Amniotic epithelial cell (primary cell): Measurements from ENCODE around the gene EIF4H.
"Not testable (repeated sequence)": the region's sequence is repeated elsewhere in the genome, so short reads cannot be mapped to it uniquely, and the experiment has no call there.

Experiments
- DNase-seq: peaks from one replicate; pipeline ENCODE4 v3.0.0-alpha.2; 2010; ENCODE audit warnings: low read depth

Gene EIF4H

DNA sequence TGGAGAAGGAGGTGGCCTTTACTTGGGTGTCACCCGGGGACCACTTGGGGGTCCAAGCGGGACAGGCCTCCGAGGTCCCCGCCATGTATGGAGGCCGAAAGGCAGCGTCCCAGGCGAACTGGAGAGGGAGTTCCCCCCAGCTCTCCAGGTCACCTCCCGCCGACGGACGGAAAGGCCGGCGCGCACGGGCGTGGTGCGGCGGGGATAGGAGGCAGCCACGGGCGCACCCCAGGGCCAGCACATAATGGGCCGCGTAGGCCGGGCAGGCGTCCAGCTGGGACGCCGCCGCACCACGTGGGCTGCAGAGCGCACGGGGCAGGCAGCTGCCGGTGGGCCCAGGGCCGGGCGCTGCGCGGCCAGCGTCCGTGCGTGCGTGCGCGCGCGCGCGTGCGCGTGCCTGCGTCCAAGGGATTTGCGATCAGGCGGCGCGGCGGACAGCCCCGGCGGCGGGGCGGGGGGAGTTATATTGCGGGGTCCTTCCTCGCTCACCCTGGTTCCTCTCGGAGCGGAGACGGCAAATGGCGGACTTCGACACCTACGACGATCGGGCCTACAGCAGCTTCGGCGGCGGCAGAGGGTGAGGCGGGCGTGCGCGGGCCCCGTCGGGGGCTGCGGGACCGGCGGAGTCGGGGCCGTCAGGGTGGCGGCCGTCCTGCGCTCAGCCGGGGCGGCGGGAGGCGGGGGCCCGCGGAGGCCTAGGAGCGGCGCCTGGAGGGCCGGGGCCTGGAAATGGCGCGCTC is at the start of gene EIF4H:
TSS of gene EIF4H (plus strand) at position 491 of the 740 bp plus-strand sequence. CDS start at position 519, 28 bp downstream.
- peak; percentile 91 for DNase-seq

DNA sequence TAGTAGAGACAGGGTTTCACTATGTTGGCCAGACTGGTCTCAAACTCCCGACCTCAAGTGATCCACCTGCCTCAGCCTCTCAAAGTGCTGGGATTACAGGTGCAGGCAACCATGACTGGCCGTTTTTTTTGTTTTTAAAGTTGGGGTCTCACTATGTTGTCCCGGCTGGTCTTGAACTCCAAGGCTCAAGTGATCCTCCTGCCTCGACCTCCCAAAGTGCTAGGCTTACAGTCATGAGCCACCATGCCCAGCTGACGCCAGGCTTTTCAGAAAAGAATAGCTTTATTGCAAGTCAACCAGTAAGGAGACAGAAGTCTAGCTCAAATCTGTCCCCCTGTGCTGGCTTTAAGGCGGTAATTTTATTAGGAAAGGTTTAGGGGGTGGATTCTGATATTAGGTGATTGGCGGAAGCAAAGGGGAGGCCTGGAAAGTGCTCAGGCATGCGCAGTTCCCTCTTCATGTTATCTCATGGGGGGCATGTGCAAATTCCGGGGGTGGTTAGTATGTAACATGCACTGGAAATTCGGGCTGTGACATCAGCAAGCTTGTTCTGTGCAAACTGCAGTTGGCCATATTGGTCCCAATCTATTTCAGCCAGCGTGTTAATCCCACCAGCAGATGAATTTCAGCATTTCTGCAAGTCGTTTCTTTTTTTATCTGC is 47.8 kb upstream of the EIF4H start:
- no peak for DNase-seq

DNA sequence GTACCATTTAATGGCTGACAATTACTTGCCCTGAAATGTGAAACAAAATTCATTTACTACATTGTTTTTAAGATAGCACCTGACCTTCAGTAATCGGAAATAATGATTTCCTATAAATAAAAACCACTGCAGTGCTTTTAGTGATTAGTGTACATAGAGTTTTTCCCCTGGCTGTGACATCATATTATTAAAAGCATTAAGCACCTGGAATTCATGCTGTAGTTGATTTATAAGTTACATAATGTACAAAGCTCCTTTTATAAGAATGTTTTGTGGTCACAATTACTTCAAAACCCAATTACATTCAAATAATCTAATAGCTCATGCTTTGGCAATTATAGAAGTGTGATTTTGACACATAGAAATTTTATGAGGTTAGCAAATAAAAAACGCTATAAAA is 44.3 kb upstream of the EIF4H start:
- DNase-seq: no peak

DNA sequence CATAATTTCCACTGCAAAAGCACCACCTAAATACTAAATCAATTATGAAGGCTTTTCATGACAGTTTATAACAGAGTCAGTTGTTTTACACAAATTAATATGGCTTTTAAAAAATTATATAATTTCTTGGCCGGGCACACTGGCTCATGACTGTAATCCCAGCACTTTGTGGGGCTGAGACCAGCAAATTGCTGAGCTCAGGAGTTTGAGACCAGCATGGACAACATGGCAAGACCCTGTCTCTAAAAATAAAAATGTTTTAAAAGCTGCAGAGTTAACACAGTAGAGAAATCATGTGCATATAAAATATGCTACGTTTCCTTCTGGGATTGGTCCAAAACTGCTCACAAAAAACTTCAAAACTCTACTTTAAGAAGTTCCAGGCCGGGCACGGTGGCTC is 43.6 kb upstream of the EIF4H start:
- no peak for DNase-seq

DNA sequence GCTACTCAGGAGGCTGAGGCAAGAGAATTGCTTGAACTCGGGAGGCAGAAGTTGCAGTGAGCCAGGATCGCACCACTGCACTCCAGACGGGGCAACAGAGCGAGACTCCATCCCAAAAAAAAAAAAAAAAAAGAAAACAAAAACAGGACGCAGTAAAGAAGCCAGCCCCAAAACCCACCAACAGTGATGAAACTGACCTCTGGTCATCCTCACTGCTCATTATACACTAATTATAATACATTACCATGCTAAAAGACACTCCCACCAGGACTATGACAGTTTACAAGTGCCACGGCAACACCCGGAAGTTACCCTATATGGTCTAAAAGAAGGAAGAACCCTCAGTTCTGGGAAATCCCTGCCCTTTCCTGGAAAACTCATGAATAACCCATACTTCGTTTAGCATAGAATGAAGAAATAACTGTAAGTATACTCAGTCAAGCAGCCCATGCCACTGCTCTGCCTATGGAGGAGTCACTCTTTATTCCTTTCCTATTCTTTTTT is 40.0 kb upstream of the EIF4H start:
- peak; percentile 4 for DNase-seq

DNA sequence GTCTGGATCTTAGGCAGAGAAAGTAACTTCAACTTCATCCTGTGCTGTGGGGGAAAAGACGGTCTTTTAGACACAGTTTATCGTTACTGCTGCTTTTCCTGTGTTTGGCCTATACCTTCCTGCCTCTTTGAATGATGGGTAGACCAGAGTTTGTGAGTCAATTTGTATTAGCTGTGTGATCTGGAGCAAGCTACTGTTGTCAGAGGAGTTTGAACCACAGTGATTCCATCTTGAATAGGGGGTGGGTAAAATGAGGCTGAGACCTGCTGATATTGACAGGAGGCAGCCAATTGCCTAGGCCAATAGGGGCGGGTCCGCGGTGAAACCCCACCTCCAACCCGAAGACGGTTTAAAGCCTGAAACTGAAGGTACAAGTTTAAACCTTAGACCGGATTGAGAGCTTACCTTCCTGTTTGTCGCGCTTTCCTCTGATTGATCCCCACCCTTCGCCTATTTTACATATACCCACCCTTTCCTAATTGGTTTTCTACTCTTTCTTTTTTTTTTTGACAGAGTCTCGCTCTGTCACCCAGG is 35.8 kb upstream of the EIF4H start:
- DNase-seq: no peak

DNA sequence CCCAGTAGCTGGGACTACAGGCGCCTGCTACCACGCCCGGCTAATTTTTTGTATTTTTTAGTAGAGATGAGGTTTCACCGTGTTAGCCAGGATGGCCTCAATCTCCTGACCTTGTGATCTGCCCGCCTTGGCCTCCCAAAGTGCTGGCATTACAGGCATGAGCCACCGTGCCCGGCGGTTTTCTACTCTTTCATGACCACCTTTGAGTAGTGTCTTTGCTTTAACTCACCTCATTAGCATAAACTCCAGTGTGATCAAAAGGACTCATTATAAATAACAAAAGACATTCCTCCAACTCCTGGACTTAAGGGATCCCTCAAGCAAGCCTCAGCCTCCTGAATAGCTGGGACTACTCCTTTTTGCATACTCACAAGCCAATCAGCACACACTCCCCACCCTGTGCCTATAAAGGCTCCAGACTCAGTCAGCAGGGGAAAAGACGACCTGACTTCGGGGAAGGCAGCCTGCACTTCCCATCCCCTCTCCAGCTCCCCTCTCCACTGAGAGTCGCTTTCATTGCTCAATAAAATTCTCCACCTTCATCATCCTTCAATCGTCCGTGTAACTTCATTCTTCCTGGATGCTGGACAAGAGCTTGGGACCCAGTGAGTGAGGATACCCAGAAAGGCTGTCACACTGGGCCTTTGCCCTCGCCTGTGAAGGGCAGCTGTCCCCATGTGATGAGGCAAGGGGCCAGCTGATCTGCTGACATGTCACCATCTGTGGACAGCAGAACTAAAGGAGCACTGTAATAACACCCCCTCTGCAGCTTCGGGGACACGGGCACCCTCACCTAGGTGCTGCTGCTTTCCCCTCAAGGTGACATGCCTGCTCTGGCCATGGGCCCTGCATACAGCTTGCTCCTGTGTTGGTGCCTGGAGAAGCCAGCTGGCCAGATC is 35.0 kb upstream of the EIF4H start:
- no peak for DNase-seq

DNA sequence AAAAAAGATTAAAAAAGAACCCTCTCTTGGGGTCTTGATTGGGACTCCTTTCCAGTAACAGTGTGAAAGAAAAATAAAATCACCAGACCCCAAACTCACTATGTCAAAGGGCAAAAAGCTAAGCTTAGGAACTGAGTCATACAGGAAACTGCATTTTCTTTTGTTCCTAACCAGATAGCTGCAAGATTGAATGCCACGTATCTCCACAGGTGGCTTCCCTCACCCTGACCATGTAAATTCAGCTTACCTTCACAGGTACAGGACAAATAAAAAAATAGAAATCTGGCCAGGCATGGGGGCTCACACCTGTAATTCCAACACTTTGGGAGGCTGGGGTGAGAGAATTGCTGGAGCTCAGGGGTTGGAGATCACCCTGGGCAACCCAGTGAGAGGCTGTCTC is 32.5 kb upstream of the EIF4H start:
- peak; percentile 9 for DNase-seq

DNA sequence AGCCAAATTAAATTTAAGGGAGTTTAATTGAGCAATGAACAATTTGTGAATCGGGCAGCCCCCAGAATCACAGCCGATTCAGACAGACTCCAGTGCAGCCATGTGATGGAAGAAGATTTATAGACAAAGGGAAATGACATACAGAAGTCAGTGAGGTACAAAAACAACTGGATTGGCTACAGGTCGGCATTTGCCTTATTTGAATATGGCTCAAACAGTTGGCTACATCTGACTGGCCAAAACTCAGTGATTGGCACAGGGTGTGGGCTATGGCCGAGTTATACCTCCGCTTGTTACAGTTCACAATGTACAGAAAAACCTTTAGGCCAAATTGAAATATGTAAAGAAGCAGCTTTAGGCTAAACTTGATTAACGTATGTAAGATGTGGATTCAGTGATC is 30.8 kb upstream of the EIF4H start:
- no peak for DNase-seq

DNA sequence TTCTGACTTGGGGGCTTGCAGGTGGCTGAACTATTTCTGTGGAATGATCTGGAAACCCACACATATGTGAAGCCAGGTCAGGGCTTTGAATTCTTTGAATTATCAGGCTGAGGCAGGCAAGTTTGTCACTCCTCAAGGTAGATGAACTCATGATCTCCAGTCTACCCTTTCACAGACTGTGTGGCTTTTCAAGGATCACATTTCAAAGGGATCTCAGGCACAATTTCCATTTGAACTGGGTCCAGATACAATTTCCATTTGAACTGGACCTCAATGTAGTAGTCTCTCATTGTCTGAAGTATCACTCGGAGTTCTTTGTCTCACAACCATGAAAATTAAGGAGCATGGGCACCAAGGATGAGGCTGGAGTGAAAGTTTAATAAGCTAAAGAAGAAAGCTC is 25.7 kb upstream of the EIF4H start:
- DNase-seq: no peak

DNA sequence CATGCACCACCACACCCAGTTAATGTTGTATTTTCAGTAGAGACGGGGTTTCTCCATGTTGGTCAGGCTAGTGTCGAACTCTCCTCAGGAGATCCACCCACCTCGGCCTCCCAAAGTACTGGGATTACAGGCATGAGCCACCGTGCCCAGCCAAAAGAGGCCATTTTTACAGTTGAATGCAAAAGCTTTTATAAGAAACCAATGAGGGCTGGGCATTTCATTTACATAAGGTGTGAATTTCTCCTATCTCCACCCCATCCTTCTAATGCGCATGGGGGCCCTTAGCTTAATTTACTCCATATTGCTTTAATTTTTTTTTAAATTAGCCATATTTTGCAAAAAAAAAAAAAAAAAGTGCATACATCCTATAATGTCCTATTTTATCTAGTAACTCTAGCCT is 25.1 kb upstream of the EIF4H start:
- no peak for DNase-seq

DNA sequence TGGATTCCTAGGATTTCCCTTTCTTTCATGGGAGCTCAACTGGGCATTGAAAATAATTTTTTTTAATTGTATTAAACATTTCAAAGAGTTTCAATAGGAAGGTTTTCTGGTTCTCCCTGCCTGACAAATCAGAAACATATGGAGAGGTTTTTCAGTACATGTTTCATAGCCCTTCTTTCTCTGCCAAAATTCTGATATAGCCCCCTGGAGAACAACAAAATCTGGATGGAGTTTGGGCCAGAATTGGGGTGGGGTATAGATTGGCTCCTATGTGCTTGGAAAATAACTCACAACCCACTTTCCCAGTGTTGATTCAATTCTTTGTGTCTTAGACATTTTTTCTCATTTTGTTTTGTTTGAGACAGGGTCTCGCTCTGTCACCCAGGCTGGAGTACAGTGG is 24.6 kb upstream of the EIF4H start:
- no peak for DNase-seq

DNA sequence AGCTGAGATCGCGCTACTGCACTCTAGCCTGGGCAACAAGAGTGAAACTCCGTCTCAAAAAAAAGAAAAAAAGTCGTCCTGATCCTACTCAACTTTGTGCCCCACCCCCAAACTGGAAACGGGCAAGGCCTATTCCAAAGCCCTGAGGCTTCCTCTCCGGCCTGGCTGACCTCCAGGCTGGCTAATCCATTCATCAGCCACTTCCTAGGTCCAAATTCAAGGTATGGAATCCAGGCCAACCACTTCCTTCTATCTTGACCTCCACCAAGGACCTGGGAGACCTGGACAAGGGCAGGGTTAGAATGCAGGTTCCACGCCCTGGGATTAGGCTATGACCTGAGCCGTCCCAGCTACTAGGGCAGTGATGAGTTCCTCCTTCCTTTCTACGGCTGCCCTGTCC is 20.4 kb upstream of the EIF4H start:
- DNase-seq: no peak

DNA sequence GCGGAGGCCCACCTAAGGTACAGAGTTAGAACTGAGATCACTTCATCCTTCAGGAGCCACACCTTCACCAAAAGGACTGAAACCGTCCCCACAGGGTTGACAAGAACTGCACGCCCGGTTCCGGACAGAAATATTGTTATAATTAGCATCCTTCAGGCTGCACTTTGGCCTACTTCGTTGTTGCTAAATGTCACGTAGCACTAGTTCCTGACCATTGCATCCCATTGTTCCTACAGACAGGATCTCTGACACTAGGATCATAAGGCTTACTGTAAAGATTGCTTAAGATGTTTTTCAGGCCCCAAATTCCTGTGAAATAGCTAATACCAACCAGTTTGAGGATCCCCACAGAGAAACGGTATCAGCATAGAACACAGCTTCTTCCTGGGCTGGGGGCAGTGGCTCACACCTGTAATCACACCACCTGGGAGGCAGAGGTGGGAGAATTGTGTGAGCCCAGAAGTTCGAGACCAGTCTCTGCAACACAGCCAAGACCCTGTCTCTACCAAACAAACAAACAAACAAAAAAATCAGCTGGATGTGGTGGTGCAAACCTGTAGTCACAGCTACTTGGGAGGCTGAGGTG is 18.3 kb upstream of the EIF4H start:
- no peak for DNase-seq

DNA sequence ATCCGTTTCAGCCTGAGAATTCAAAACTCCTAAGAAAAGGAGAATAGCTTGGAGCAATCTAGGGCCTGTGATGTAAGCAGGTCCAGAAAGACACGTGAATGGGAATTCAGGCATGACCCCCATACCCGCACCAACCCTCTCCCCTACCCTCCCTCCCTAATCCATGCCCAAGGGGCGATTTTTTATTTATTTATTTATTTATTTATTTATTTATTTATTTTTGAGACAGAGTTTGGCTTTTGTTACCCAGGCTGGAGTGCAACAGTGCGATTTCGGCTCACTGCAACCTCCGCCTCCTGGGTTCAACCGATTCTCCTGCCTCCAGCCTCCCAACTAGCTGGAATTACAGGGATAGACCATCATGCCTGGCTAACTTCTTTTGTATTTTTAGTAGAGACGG is 16.6 kb upstream of the EIF4H start:
- no peak for DNase-seq

DNA sequence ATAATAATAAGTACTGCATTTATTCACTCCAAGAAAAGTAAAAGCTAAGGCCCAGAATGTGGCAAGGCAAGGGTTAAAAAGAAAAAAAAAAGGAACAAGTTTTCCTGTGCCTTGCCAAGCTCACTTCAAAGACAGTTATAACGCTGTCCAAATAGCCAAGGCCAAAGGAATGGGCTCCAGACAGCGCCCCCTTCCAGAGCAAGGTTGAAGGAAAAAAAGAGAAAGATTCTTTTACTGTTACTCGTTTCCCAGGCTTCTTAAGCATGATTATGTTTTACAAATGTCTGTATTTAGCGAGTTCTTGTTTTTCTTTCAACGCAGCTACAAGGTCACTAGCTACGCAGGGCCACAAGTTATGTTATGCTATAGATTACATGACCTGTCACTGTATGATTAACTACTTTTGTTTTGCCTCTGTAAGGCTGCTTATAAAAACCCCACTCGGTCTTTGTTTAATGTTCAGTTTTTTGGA is 9.1 kb upstream of the EIF4H start:
- peak; percentile 62 for DNase-seq

DNA sequence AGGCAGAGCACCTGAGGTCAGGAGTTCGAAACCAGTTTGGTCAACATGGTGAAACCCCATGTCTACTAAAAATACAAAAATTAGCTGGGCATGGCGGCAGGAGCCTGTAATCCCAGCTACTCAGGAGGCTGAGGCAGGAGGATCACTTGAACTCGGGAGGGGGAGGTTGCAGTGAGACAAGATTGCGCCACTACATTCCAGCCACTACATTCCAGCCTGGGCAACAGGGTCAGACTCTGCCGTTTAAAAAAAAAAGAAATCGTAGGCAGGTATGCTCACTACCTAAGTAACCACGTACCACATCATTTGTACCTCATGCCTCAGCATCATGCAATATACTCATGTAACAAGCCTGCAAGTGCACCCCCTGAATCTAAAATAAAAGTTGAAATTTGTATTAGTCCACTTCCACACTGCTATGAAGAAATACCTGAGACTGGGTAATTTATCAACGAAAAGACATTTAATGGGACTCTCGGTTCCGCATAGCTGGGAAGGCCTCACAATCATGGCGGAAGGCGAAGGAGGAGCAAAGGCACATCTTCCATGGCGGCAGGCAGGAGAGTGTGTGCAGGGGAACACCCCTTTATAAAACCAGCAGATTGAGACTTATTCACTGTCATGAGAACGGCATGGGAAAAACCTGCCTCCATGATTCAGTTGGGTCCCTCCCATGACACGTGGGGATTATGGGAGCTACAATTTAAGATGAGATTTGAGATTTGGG is 8.1 kb upstream of the EIF4H start:
- no peak for DNase-seq

DNA sequence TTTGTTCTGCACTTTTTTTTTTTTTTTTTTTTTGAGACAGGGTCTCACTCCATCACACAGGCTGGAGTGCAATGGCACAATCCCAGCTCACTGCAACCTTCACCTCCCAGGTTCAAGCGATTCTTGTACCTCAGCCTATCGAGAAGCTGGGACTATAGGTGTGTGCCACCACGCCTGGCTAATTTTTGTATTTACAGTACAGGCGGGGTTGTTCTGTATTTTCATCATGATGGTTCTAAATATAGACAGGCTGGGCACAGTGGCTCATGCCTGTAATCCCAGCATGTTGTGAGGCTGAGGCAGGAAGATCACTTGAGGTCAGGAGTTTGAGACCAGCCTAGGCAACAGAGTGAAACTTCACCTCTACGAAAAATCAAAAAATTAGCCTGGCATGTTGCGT is 6.8 kb upstream of the EIF4H start:
- not testable (repeated sequence) for DNase-seq

DNA sequence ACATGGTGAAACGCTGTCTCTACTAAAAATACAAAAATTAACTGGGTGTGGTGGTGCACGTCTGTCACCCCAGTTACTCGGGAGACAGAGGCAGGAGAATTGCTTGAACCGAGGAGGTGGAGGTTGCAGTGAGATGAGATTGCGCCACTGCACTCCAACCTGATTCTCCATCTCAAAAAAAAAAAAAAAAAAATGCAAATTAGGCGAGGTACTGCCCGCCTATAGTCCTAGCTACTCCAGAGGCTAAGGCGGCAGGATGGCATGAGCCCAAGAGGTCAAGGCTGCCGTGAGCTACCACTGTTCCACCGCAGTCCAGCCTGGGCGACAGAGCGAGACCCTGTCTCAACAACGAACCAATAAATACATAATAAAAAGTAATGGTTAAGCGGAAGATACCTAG is 1.1 kb upstream of the EIF4H start:
- no peak for DNase-seq

DNA sequence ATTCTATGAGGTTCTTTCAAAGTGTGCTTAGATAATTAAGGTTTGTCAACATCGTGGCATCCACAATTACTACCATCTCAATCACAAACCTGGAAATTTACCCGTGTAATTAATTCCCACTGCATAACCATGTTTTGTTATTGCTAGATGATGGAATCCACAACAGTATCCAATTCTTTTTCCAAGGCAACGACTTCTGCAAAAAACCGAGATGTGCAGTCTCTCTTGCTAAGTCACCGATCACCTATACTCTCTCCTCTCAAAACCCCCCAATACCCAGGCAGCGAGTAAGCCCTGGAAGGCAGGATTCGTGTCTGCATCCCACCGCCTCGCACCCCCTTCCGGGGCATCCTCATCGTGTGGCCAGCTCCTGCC is 678 bp upstream of the EIF4H start:
- no peak for DNase-seq

DNA sequence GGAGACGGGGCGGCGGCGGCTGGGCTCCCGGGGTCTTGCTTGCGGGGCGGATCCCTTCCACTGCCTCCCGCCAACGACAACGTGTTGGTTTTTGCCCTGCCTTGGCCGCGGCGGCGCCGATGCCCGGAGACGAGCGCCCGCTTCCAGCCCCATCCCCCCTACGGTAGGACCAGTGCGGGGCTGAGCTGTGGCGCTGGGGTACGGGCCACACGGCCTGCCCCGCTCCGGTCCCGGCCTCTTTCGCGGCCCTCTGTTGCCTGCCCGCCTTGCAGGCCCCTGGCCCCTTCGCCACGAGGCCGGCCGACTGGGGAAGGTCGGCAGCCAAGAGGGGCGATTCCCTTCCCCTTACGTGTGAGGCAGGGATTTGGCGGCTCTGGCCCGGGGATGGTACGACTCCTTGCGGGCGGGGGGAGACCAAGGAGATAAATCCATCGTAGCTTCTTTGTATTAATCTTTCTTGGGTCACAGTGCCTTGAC is 488 bp downstream of the EIF4H start:
- DNase-seq: peak; percentile 66
